GM12865 (cell line): ENCODE data around the gene THEM4.

Experiments used
- DNase-seq: peaks from one replicate; pipeline ENCODE4 v3.0.0; 2010; ENCODE audit warnings: low read depth
- H3K4me3 ChIP-seq: 2 replicates; pipeline ENCODE4 v1.5.1; 2011; ENCODE audit warnings: mild to moderate bottlenecking, low read depth, low read length, control low read depth
- TF ChIP-seq, protein P1 (sequence below): IDR thresholded peaks from 2 replicates; pipeline ENCODE4 v1.5.1; 2011; ENCODE audit warnings: low read length, control low read depth, low read depth, inconsistent platforms; ENCODE audit not compliant: insufficient read depth; ENCODE audit errors: missing control alignments

Gene THEM4

DNA sequence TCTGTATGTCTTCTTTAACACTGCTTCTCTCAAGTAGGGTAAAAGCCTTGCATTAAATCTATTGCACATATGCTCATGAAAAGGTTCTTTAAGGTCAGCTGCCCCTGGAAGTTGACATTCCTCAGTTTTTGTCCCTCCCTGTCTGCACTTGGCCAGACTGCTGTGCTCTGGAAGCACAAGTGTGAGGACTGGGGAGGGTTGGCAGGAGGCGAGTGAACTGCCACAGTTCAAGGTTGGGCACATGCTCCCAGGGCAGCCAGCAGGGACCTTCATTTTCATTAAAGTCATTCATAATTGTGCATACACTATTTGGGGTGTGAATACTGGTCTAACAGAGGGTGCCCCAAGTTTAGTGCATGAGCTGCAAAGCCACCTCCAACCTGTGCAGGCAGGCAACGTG lies 44.9 kb downstream of the THEM4 start:
- no peak for DNase-seq
- TF ChIP-seq, protein P1, sequence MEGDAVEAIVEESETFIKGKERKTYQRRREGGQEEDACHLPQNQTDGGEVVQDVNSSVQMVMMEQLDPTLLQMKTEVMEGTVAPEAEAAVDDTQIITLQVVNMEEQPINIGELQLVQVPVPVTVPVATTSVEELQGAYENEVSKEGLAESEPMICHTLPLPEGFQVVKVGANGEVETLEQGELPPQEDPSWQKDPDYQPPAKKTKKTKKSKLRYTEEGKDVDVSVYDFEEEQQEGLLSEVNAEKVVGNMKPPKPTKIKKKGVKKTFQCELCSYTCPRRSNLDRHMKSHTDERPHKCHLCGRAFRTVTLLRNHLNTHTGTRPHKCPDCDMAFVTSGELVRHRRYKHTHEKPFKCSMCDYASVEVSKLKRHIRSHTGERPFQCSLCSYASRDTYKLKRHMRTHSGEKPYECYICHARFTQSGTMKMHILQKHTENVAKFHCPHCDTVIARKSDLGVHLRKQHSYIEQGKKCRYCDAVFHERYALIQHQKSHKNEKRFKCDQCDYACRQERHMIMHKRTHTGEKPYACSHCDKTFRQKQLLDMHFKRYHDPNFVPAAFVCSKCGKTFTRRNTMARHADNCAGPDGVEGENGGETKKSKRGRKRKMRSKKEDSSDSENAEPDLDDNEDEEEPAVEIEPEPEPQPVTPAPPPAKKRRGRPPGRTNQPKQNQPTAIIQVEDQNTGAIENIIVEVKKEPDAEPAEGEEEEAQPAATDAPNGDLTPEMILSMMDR: no peak
- no peak overlapping the region for H3K4me3 ChIP-seq

DNA sequence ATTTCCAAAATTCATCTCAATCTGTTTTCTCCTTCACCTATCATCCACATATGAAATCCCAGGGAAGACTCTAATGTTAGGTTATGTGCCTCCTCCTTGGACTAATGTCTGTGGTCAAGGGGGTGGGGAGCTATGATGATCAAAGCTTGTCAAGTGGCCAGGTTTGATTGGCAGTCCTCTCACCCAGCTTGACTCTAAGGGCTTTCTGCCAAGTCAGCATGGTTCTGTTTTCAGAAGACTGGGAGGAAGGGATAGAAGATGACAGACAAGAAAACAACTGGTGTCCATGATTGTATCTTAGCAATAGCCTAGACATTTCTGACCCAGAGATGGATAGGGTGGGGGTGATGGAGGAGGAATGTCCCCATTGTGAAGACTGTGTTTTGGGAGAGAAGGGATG lies 46.7 kb downstream of the THEM4 start:
- TF ChIP-seq, protein P1: no peak
- no peak for DNase-seq
- H3K4me3 ChIP-seq: no peak overlapping the region

DNA sequence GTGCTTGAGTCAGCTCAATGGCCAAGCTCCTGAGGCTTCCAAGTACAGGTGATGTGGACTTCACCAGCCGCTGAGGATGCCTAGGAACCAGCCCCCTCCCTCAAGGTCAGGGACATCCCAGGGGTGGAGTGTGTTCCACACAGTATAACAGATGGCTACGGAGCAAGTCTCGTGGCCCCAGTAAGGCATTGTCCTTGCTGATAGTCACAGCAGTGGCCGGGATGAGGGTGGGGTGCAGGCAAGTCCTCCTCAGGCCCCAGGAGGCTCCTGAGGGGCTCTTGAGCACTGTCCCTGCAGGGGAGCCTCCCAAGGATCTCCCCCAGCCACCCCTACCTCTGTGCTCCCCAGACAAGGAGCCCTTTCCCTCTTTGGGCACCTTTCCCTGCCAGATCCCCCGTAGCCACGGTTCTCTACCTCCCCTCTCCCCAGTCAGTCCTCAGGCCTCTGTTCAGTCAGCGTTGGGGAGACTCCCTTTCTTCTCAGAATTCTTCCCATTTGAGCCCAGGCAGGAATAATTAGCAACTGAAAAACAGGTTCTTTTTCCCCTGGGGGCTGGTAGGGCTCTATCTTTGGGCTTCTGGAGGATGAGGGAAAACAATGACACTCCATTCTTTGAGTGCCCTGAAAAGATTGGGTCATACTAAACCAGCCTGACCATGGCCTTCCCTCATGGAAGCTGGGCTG lies 48.7 kb downstream of the THEM4 start:
- DNase-seq: no peak
- TF ChIP-seq, protein P1: no peak
- H3K4me3 ChIP-seq: no peak overlapping the region

DNA sequence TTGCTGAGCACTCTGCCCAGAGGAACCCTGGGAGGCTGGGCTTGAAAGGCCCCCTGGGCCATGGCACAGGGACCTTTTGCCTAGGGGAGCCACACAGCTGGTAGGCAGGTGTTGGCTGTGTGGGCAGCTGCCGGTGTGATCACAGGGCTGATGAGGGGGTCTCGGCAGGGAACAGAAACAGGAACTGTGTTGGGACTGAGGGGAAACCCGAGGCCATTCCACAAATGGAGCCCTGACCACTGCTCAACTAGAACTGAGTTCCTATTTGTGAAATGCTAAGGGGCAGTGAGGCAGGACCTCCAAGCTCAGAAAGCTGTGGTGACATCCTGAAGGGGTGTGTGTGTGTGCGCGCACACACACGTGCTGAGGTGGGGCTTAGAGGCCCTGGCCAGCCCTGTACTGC lies 49.4 kb downstream of the THEM4 start:
- no peak for DNase-seq
- TF ChIP-seq, protein P1: no peak
- H3K4me3 ChIP-seq: no peak overlapping the region

DNA sequence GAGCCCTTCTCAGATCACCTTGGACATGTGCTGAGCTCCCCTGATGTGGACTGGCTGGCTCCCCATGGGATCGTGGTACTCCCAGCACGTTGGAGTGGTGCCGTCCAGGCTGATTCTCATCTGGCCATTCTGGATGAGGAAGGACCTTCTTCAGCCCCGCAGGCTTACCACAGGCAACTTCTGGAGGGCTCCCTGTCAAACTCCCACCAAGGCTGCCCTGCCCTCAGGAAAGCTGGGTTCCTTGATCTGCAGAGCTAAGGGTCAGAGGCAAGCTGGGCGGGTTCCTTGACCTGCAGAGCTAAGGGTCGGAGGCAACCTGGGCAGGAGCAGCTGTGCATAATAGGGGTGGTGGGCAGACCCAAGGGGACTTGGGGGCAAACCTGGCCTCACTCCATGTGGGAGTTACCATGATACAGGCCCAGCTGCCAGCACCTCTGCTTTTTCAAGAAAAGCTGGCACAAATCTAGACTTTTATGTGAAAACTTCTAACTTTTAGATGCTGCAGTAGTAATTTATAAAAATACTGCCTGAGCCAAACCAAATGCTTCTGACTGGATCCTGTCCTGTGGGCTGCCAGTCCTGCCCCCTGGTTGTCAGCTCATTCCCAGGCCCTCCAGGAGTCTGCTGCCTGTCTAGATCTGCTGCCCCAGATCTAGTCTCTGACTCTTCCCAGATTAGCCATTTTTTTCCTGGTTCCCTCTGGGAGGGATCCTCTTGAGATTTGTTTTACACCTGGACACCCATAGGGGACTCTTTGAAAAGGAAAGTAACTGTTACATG lies 50.2 kb downstream of the THEM4 start:
- no peak for DNase-seq
- TF ChIP-seq, protein P1: no peak

DNA sequence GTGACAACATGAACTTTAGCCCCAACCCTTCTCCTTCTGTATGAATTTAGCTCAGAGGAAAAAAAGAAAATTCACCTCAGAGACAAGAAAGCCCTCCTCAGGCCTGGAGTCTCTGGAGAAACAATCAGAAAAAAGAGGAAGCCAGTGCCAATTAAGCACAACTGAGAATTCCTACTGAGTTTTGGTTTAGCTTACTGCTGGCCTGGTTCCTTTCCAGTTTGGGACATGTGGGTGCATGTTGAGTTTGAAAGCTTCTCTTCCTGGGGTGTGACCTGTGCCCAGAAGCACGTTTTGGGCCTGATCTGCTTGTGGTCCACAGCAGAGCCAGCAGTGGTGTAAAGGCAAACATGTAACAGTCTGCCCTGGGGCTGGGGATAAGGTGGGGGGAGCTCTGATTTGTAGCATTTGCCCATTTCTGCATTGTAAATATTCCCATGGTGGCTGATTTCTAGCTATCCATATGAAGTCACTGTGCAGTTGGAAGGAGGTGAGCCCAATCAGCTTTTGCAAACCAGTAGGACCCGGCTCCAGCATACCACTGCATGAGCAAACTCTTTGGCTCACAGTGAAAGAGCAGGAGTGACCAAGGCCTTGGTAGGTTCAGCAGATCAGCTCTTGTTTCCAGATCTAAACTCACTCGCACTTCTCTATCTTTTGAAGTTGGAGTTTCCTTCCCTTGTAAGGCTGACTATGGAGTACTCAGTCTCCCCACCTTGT lies 51.1 kb downstream of the THEM4 start:
- TF ChIP-seq, protein P1: no peak
- no peak overlapping the region for H3K4me3 ChIP-seq
- DNase-seq: no peak

More for the DNA sequence above, 50.2 kb downstream of the THEM4 start:
- no peak overlapping the region for H3K4me3 ChIP-seq
